SK-N-SH (cell line): ENCODE measurements around the gene ERC2. TPM values are rescaled to one million over a fixed set of nuclear protein-coding genes. Genes with fewer than 3 reads are reported as not detected.

ENCODE experiments used
- CTCF ChIA-PET: fragments of 300-600, 350-600 bp; formaldehyde crosslinking; extraction: SDS; loops from one replicate; lab custom pipeline; 2021; lab: Yijun Ruan, JAX
- POLR2A ChIA-PET: fragments of 350-600 bp; sonication (Branson Sonifier 250); formaldehyde crosslinking; extraction: SDS; loops from one replicate; lab custom pipeline; 2020; ENCODE audit warnings: antibody characterized with exemption, inconsistent platforms; lab: Yijun Ruan, JAX
- DNase-seq: peaks from one replicate; pipeline ENCODE4 v3.0.0; 2012
- H2AFZ ChIP-seq: fragments of 200-600 bp; sonication (generic); 2 replicates; pipeline ENCODE4 v1.8.1; 2016; ENCODE audit warnings: antibody characterized with exemption, mild to moderate bottlenecking, low read depth
- H3F3A ChIP-seq: fragments of 200-600 bp; sonication (generic); replicated peaks from 2 replicates; pipeline ENCODE3; 2016; ENCODE audit warnings: antibody characterized with exemption, mild to moderate bottlenecking; ENCODE audit not compliant: insufficient read depth
- H3K27ac ChIP-seq, 2 experiments: fragments of 200-500 bp in 1 of 2; fragments of 200-600 bp in 1 of 2; sonication (Bioruptor generic) in 1 of 2; sonication (generic), shearing (Covaris generic) in 1 of 2; 2 replicates each; pipeline versions ENCODE4 v1.5.1 to v1.6.1; 2014 to 2016; ENCODE audit warnings: low read depth in 2 of 2, inconsistent platforms in 1 of 2, low read length in 1 of 2, mild to moderate bottlenecking in 1 of 2, mixed read lengths in 1 of 2
- H3K27me3 ChIP-seq: fragments of 200-600 bp; sonication (generic), shearing (Covaris generic); 2 replicates; pipeline ENCODE4 v1.6.1; 2016; ENCODE audit warnings: mixed run types; ENCODE audit not compliant: insufficient read depth
- H3K36me3 ChIP-seq, 2 experiments: fragments of 200-500 bp in 1 of 2; fragments of 200-600 bp in 1 of 2; sonication (Bioruptor generic) in 1 of 2; sonication (generic) in 1 of 2; replicated peaks in 1 of 2; 2 replicates each; pipeline versions ENCODE3 to v1.5.1; 2014 to 2016; ENCODE audit warnings: low read length in 1 of 2, mild to moderate bottlenecking in 1 of 2; ENCODE audit not compliant: insufficient read depth in 2 of 2, control insufficient read depth in 1 of 2
- H3K4me1 ChIP-seq, 2 experiments: fragments of 200-500 bp in 1 of 2; fragments of 200-600 bp in 1 of 2; sonication (Bioruptor generic) in 1 of 2; sonication (generic), shearing (Covaris generic) in 1 of 2; 2 replicates each; pipeline versions ENCODE4 v1.5.1 to v1.6.1; 2014 to 2016; ENCODE audit warnings: low read depth in 1 of 2, low read length in 1 of 2, mixed run types in 1 of 2; ENCODE audit not compliant: insufficient read depth in 2 of 2, control insufficient read depth in 1 of 2
- H3K4me2 ChIP-seq: fragments of 200-600 bp; sonication (generic), shearing (Covaris generic); 2 replicates; pipeline ENCODE4 v1.6.1; 2017; ENCODE audit warnings: mixed run types
- H3K4me3 ChIP-seq, 2 experiments: fragments of 200-500 bp in 1 of 2; fragments of 200-600 bp in 1 of 2; sonication (Bioruptor generic) in 1 of 2; sonication (generic), shearing (Covaris generic) in 1 of 2; 2 replicates each; pipeline versions ENCODE4 v1.5.1 to v1.8.1; 2014 to 2016; ENCODE audit warnings: low read depth in 2 of 2, inconsistent platforms in 1 of 2, low read length in 1 of 2, mild to moderate bottlenecking in 1 of 2, mixed read lengths in 1 of 2, moderate library complexity in 1 of 2
- H3K79me2 ChIP-seq: fragments of 200-600 bp; sonication (generic); 2 replicates; pipeline ENCODE4 v1.8.1; 2017; ENCODE audit warnings: mild to moderate bottlenecking; ENCODE audit not compliant: insufficient read depth
- H3K9ac ChIP-seq: fragments of 200-600 bp; sonication (generic); 2 replicates; pipeline ENCODE4 v1.6.1; 2017; ENCODE audit warnings: mixed run types
- H3K9me2 ChIP-seq: fragments of 200-600 bp; sonication (generic); 2 replicates; pipeline ENCODE4 v1.6.1; 2017; ENCODE audit warnings: mixed run types
- H3K9me3 ChIP-seq: fragments of 200-600 bp; sonication (generic); 2 replicates; pipeline ENCODE4 v1.6.1; 2017; ENCODE audit warnings: mixed run types, mild to moderate bottlenecking, moderate library complexity
- H4K20me1 ChIP-seq: fragments of 200-600 bp; sonication (generic); 2 replicates; pipeline ENCODE4 v1.6.1; 2017; ENCODE audit warnings: mild to moderate bottlenecking, mixed run types; ENCODE audit not compliant: insufficient read depth
- CHD2 ChIP-seq: fragments of 150-350 bp; IDR thresholded peaks from 2 replicates; pipeline ENCODE4 v1.6.1; 2018; ENCODE audit warnings: low read length; ENCODE audit not compliant: partially characterized antibody
- EZH2phosphoT487 ChIP-seq: fragments of 200-600 bp; sonication (generic); IDR thresholded peaks from 2 replicates; pipeline ENCODE4 v1.6.1; 2017; ENCODE audit warnings: low read depth, mixed run types, mild to moderate bottlenecking, antibody characterized with exemption, moderate library complexity, borderline replicate concordance
- FOSL2 ChIP-seq: IDR thresholded peaks from 2 replicates; pipeline ENCODE4 v1.4.0; 2012; ENCODE audit warnings: low read depth, mild to moderate bottlenecking, moderate library complexity, borderline replicate concordance
- FOXJ3 ChIP-seq: sonication (generic); formaldehyde crosslinking; IDR thresholded peaks from 2 replicates; pipeline ENCODE4 v1.5.1; 2020; ENCODE audit warnings: mild to moderate bottlenecking, missing genetic modification reagents
- NFIC ChIP-seq: IDR thresholded peaks from 2 replicates; pipeline ENCODE4 v1.4.0; 2012; ENCODE audit warnings: borderline replicate concordance
- NRF1 ChIP-seq: IDR thresholded peaks from 2 replicates; pipeline ENCODE4 v1.6.1; 2012; ENCODE audit warnings: low read depth, mild to moderate bottlenecking, low read length
- POLR2AphosphoS5 ChIP-seq: IDR thresholded peaks from 2 replicates; pipeline ENCODE4 v1.6.1; 2012; ENCODE audit warnings: low read depth, low read length
- RAD21 ChIP-seq: IDR thresholded peaks from 2 replicates; pipeline ENCODE4 v1.6.1; 2012; ENCODE audit warnings: mild to moderate bottlenecking, low read length
- RCOR1 ChIP-seq: fragments of 150-350 bp; IDR thresholded peaks from 2 replicates; pipeline ENCODE4 v1.6.1; 2017; ENCODE audit warnings: antibody characterized with exemption, low read length
- SIN3A ChIP-seq: IDR thresholded peaks from 2 replicates; pipeline ENCODE4 v1.6.1; 2012; ENCODE audit warnings: low read depth, mild to moderate bottlenecking, low read length, moderate library complexity, borderline replicate concordance
- SMC3 ChIP-seq: IDR thresholded peaks from 2 replicates; pipeline ENCODE4 v1.6.1; 2012; ENCODE audit warnings: low read depth, low read length, improper control_type of control experiment
- TAF1 ChIP-seq: IDR thresholded peaks from 2 replicates; pipeline ENCODE4 v1.6.1; 2012; ENCODE audit warnings: low read depth, mild to moderate bottlenecking, low read length, moderate library complexity, borderline replicate concordance
- TCF12 ChIP-seq: IDR thresholded peaks from 2 replicates; pipeline ENCODE4 v1.4.0; 2012
- TEAD4 ChIP-seq: IDR thresholded peaks from 2 replicates; pipeline ENCODE4 v1.4.0; 2012; ENCODE audit warnings: mild to moderate bottlenecking, borderline replicate concordance; ENCODE audit not compliant: insufficient read depth
- WGBS: methylation state at CpG from one replicate; pipeline ENCODE4 v1.1.6; 2017; ENCODE audit warnings: low lambda C conversion rate; 5-methylcytosine and 5-hydroxymethylcytosine counted together
- polyA plus RNA-seq, 3 experiments: library from polyadenylated mRNA; depleted of rRNA; stranded (reverse); fragments of >200 nt; gene quantifications; 2 replicates each; pipeline ENCODE4 v1.2.3, GENCODE V29; 2012
- TF ChIP-seq, protein P1 (sequence below): IDR thresholded peaks from 2 replicates; pipeline ENCODE4; 2012
- TF ChIP-seq, protein P2 (sequence below): IDR thresholded peaks from 2 replicates; pipeline ENCODE4 v1.4.0; 2012; ENCODE audit warnings: low read depth
- TF ChIP-seq, protein P3 (sequence below): fragments of 200-600 bp; sonication (generic); IDR thresholded peaks from 2 replicates; pipeline ENCODE4 v1.6.1; 2017; ENCODE audit warnings: antibody characterized with exemption, mild to moderate bottlenecking, moderate library complexity
- TF ChIP-seq, protein P4 (sequence below): IDR thresholded peaks from 2 replicates; pipeline ENCODE4 v1.4.0; 2012; ENCODE audit warnings: low read depth, borderline replicate concordance
- TF ChIP-seq, protein P5 (sequence below): fragments of 150-350 bp; IDR thresholded peaks from 2 replicates; pipeline ENCODE4 v1.6.1; 2016; ENCODE audit warnings: mild to moderate bottlenecking, low read depth, low read length

ERC2 gene
- polyA plus RNA-seq, 1 of the 3 experiments (the other 2 are of a cell fraction), result 1.6 TPM

DNA sequence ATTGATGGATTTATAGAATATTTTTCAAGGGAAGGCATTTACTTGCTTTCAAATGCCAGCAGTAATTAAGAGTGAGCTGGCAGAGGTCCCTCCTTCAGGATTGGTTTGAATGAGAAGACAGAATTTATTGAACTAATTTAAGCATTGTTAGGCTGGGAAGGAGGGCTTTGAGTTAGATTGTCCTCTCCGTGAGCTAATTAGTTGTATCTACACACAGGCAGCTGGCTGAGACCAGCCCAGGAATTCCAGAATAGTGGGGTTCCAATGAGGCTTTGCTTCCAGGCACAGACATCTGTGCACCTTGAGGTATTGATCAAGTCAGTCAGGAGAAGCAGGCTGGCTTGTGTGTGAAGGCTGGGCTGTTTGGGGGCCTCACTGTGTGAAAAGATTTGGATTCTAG lies 857.1 kb downstream of the ERC2 start:
- 0 out of 4 replicates have a peak, but pooled peaks cover 0 to 4% of the 10 kb centered on the region in 2 experiments for H3K4me1 ChIP-seq
- no peak overlapping the region for H3K9ac ChIP-seq
- H4K20me1 ChIP-seq, result no peaks in the 10 kb centered on the region
- no peaks in the 10 kb centered on the region for H3K27me3 ChIP-seq
- no peaks in the 10 kb centered on the region for H3K36me3 ChIP-seq
- no peak for DNase-seq
- H3F3A ChIP-seq, result no peaks in the 10 kb centered on the region
- no peaks in the 10 kb centered on the region for H3K9me3 ChIP-seq
- WGBS, result 80% methylated on average over 1 of the region's 1 CpG
- no peaks in the 10 kb centered on the region for H3K79me2 ChIP-seq
- H3K27ac ChIP-seq, result no peak overlapping the region
- no peak for TF ChIP-seq NRF1
- no peak for TF ChIP-seq RCOR1
- TF ChIP-seq TCF12, result no peak
- no peak for TF ChIP-seq SMC3
- TF ChIP-seq CHD2, result no peak
- TF ChIP-seq, protein P1, sequence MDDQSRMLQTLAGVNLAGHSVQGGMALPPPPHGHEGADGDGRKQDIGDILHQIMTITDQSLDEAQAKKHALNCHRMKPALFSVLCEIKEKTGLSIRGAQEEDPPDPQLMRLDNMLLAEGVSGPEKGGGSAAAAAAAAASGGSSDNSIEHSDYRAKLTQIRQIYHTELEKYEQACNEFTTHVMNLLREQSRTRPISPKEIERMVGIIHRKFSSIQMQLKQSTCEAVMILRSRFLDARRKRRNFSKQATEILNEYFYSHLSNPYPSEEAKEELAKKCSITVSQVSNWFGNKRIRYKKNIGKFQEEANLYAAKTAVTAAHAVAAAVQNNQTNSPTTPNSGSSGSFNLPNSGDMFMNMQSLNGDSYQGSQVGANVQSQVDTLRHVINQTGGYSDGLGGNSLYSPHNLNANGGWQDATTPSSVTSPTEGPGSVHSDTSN, result no peak
- TF ChIP-seq SIN3A, result no peak
- no peak for TF ChIP-seq NFIC
- no peak for TF ChIP-seq TEAD4
- TF ChIP-seq POLR2AphosphoS5, result no peak
- TF ChIP-seq FOXJ3 (CRISPR knock-in tag), result no peak
- no peak for TF ChIP-seq EZH2phosphoT487
- TF ChIP-seq, protein P2, sequence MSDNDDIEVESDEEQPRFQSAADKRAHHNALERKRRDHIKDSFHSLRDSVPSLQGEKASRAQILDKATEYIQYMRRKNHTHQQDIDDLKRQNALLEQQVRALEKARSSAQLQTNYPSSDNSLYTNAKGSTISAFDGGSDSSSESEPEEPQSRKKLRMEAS, result no peak
- TF ChIP-seq RAD21, result no peak
- TF ChIP-seq, protein P3, sequence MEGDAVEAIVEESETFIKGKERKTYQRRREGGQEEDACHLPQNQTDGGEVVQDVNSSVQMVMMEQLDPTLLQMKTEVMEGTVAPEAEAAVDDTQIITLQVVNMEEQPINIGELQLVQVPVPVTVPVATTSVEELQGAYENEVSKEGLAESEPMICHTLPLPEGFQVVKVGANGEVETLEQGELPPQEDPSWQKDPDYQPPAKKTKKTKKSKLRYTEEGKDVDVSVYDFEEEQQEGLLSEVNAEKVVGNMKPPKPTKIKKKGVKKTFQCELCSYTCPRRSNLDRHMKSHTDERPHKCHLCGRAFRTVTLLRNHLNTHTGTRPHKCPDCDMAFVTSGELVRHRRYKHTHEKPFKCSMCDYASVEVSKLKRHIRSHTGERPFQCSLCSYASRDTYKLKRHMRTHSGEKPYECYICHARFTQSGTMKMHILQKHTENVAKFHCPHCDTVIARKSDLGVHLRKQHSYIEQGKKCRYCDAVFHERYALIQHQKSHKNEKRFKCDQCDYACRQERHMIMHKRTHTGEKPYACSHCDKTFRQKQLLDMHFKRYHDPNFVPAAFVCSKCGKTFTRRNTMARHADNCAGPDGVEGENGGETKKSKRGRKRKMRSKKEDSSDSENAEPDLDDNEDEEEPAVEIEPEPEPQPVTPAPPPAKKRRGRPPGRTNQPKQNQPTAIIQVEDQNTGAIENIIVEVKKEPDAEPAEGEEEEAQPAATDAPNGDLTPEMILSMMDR, result no peak
- TF ChIP-seq, protein P4, sequence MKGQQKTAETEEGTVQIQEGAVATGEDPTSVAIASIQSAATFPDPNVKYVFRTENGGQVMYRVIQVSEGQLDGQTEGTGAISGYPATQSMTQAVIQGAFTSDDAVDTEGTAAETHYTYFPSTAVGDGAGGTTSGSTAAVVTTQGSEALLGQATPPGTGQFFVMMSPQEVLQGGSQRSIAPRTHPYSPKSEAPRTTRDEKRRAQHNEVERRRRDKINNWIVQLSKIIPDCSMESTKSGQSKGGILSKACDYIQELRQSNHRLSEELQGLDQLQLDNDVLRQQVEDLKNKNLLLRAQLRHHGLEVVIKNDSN, result no peak
- no peak for TF ChIP-seq TAF1
- TF ChIP-seq FOSL2, result no peak
- TF ChIP-seq, protein P5, sequence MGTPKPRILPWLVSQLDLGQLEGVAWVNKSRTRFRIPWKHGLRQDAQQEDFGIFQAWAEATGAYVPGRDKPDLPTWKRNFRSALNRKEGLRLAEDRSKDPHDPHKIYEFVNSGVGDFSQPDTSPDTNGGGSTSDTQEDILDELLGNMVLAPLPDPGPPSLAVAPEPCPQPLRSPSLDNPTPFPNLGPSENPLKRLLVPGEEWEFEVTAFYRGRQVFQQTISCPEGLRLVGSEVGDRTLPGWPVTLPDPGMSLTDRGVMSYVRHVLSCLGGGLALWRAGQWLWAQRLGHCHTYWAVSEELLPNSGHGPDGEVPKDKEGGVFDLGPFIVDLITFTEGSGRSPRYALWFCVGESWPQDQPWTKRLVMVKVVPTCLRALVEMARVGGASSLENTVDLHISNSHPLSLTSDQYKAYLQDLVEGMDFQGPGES, result no peak
- POLR2A ChIA-PET, result no interaction called here
- H3K4me3 ChIP-seq, result no peak overlapping the region
- CTCF ChIA-PET, result interaction anchor here (0.8 to 1.2 kb wide), 6 partner anchors 12 to 353 kb away, joined by 3 to 5 read pairs (median 3); no protein-coding TSS in a partner anchor
- no peak overlapping the region for H3K4me2 ChIP-seq
- H3K9me2 ChIP-seq, result no peaks in the 10 kb centered on the region
- H2AFZ ChIP-seq, result no peak overlapping the region
